Body of pancreas (tissue), 4 donors: ENCODE data around the gene UTRN. TPM values are rescaled to one million over a fixed set of nuclear protein-coding genes. Genes with fewer than 3 reads are reported as not detected.

Experiments used
- ATAC-seq: fragments of 150-250 bp; one replicate; pipeline ENCODE4 v1.9.1; 2016
- DNase-seq, 4 donors: peaks; one replicate each; pipeline ENCODE4 v3.0.0-alpha.2; 2019
- H3K27ac ChIP-seq, 4 donors: fragments of 200-600 bp; sonication (generic); 1 replicate in 3 of 4; 2 replicates in 1 of 4; pipeline versions ENCODE4 v1.5.1 to v1.6.1; 2016 to 2019; ENCODE audit warnings: mild to moderate bottlenecking in 1 of 4, mixed read lengths in 1 of 4, moderate library complexity in 1 of 4
- H3K27me3 ChIP-seq, 2 donors: fragments of 200-600 bp; sonication (generic); one replicate each; pipeline ENCODE4 v1.6.0; 2016; ENCODE audit warnings: mild to moderate bottlenecking in 1 of 2
- H3K36me3 ChIP-seq, 2 donors: fragments of 200-600 bp; sonication (generic); replicated peaks in 1 of 2; 2 replicates each; pipeline ENCODE4 v1.5.1; 2016; ENCODE audit warnings: low read depth in 2 of 2; ENCODE audit not compliant: insufficient read depth in 1 of 2
- H3K4me1 ChIP-seq: fragments of 200-600 bp; sonication (generic); one replicate; pipeline ENCODE4 v1.6.0; 2016
- H3K4me3 ChIP-seq, 2 donors: fragments of 200-600 bp; sonication (generic); 1 replicate in 1 of 2; 2 replicates in 1 of 2; pipeline ENCODE4 v1.5.1; 2016 to 2019
- H3K9me3 ChIP-seq, 3 donors: fragments of 200-600 bp; sonication (generic); 1 replicate in 2 of 3; 2 replicates in 1 of 3; pipeline ENCODE4 v1.5.1; 2016
- CTCF ChIP-seq, 7 experiments: fragments of 450-650 bp in 4 of 7; fragments of 200-600 bp in 3 of 7; sonication (generic) in 3 of 7; IDR thresholded peaks; one replicate each; pipeline ENCODE4 v1.5.1; 2016 to 2019; ENCODE audit warnings: antibody characterized with exemption in 7 of 7
- POLR2A ChIP-seq, 3 donors: fragments of 450-650 bp; IDR thresholded peaks; one replicate each; pipeline ENCODE4 v1.6.1; 2016; ENCODE audit warnings: antibody characterized with exemption in 3 of 3, mild to moderate bottlenecking in 2 of 3
- WGBS, 2 donors: methylation state at CpG; one replicate each; pipeline ENCODE4 v1.1.5; 2017; 5-methylcytosine and 5-hydroxymethylcytosine counted together
- intact Hi-C: fragments of 100-400 bp; cut with DNase I; formaldehyde crosslinking; loops from one replicate; pipeline ENCODE4 v1.15.1; 2023
- total RNA-seq, 2 donors: library from RNA; depleted of rRNA; stranded (reverse); fragments of >200 nt; gene quantifications; one replicate each; pipeline ENCODE4 v1.1.0, GENCODE V29; 2016

UTRN gene
- total RNA-seq, 2 donors from 2014 or later, result 112 to 133 TPM

- TF ChIP-seq POLR2A (IDR thresholded peaks at IDR 0.05) (no peak), CTCF (IDR thresholded peaks at IDR 0.05) (no peak)
- Histone ChIP-seq H3K9me3 (no peaks in the 10 kb centered on the region), H3K27ac (no peak overlapping the region), H3K27me3 (no peaks in the 10 kb centered on the region), H3K36me3 (no peaks in the 10 kb centered on the region), H3K4me1 (peaks cover 39% of the 10 kb centered on the region), H3K4me3 (no peak overlapping the region)
- intact Hi-C loops, result no loop called here
- 91 to 92% methylated on average over 12 of the region's 12 CpGs for WGBS, 2 donors
- ATAC-seq (no peak), DNase-seq (no peak)
Measured at GRCh38 chr6:144321839-144322591, 36.9 kb downstream of the UTRN start.

- TF ChIP-seq POLR2A (IDR thresholded peaks at IDR 0.05) (no peak), CTCF (IDR thresholded peaks at IDR 0.05) (no peak)
- Histone ChIP-seq H3K27me3 (no peaks in the 10 kb centered on the region), H3K4me1 (peaks cover 44% of the 10 kb centered on the region), H3K36me3 (no peaks in the 10 kb centered on the region), H3K4me3 (no peak overlapping the region), H3K27ac (no peak overlapping the region), H3K9me3 (no peaks in the 10 kb centered on the region)
- DNase-seq (no peak), ATAC-seq (no peak)
- intact Hi-C loops, result no loop called here
- 89 to 100% methylated on average over 1 of the region's 1 CpG for WGBS, 2 donors
Measured at GRCh38 chr6:144325232-144325631, 40.1 kb downstream of the UTRN start.

GRCh38 chr6:144326393-144326792 lies 41.3 kb downstream of the UTRN start:
- no peak for DNase-seq
- WGBS, 2 donors, result 95% methylated on average over 4 of the region's 4 CpGs
- no peaks in the 10 kb centered on the region for H3K36me3 ChIP-seq
- no peaks in the 10 kb centered on the region for H3K27me3 ChIP-seq
- no peaks in the 10 kb centered on the region for H3K9me3 ChIP-seq
- no peak overlapping the region for H3K27ac ChIP-seq
- H3K4me3 ChIP-seq, result no peak overlapping the region
- TF ChIP-seq POLR2A (IDR thresholded peaks at IDR 0.05), result no peak
- no peak for TF ChIP-seq CTCF (IDR thresholded peaks at IDR 0.05)
- no peak for ATAC-seq
- H3K4me1 ChIP-seq, result peaks cover 51% of the 10 kb centered on the region
- intact Hi-C loops, result no loop called here

- intact Hi-C loops, result no loop called here
- no peak for TF ChIP-seq POLR2A (IDR thresholded peaks at IDR 0.05)
- TF ChIP-seq CTCF (IDR thresholded peaks at IDR 0.05), result no peak
- peaks cover 51% of the 10 kb centered on the region for H3K4me1 ChIP-seq
- H3K4me3 ChIP-seq, result no peak overlapping the region
- DNase-seq, result no peak
- H3K27ac ChIP-seq, result peak overlapping the region in 1 of 4 donors; percentile 8
- no peak for ATAC-seq
- H3K36me3 ChIP-seq, result no peaks in the 10 kb centered on the region
- 61 to 63% methylated on average over 5 of the region's 5 CpGs for WGBS, 2 donors
- H3K27me3 ChIP-seq, result no peaks in the 10 kb centered on the region
- no peaks in the 10 kb centered on the region for H3K9me3 ChIP-seq
Measured at GRCh38 chr6:144327081-144327480, 41.9 kb downstream of the UTRN start.
